NCI-H1417 (cell line): ENCODE measurements around the gene ITPKB.
"Not testable (repeated sequence)": the region's sequence is repeated elsewhere in the genome, so short reads cannot be mapped to it uniquely, and the experiment has no call there.

Experiments
- DNase-seq, 3 experiments: peaks; one replicate each; lab custom pipeline; 2025; lab: John Stamatoyannopoulos, UW

ITPKB gene

GRCh38 chr1:226603022-226603857 lies 135.8 kb downstream of the ITPKB start:
- DNase-seq: no peak

GRCh38 chr1:226602186-226603021 lies 136.7 kb downstream of the ITPKB start:
- no peak for DNase-seq

GRCh38 chr1:226601456-226601855 lies 137.6 kb downstream of the ITPKB start:
- DNase-seq: no peak

GRCh38 chr1:226600254-226600653 lies 138.8 kb downstream of the ITPKB start:
- DNase-seq: no peak

GRCh38 chr1:226599636-226600238 lies 139.3 kb downstream of the ITPKB start:
- DNase-seq: no peak

GRCh38 chr1:226598955-226599354 lies 140.1 kb downstream of the ITPKB start:
- DNase-seq: not testable (repeated sequence)

GRCh38 chr1:226598455-226598849 lies 140.6 kb downstream of the ITPKB start:
- DNase-seq: no peak

- no peak for DNase-seq
These were observed 141.2 kb downstream of the ITPKB start for GRCh38 chr1:226597616-226598454.

- no peak for DNase-seq
These were observed 142.4 kb downstream of the ITPKB start for GRCh38 chr1:226596531-226597165.

- no peak for DNase-seq
These were observed 145.5 kb downstream of the ITPKB start for GRCh38 chr1:226593541-226593940.

- no peak for DNase-seq
These were observed 148.5 kb downstream of the ITPKB start for GRCh38 chr1:226590614-226591013.

GRCh38 chr1:226589008-226589733 lies 149.9 kb downstream of the ITPKB start:
- DNase-seq: no peak

- DNase-seq: no peak
These were observed 150.6 kb downstream of the ITPKB start for GRCh38 chr1:226588484-226588883.

- DNase-seq: no peak
These were observed 152.2 kb downstream of the ITPKB start for GRCh38 chr1:226586650-226587422.

GRCh38 chr1:226586116-226586515 lies 153.0 kb downstream of the ITPKB start:
- no peak for DNase-seq

- no peak for DNase-seq
These were observed 154.9 kb downstream of the ITPKB start for GRCh38 chr1:226584164-226584563.

- DNase-seq: no peak
These were observed 156.1 kb downstream of the ITPKB start for GRCh38 chr1:226582966-226583365.
